Naive thymus-derived CD4-positive, alpha-beta T cell (primary cell): Measurements from ENCODE around the gene PDZD4. TPM values are rescaled to one million over a fixed set of nuclear protein-coding genes. Genes with fewer than 3 reads are reported as not detected.

Experiments used
- ATAC-seq: fragments of 150-1000 bp; cut with Tn5 transposase; 2 replicates; pipeline ENCODE4 v1.10.0; 2021; ENCODE audit warnings: mild to moderate bottlenecking, moderate library complexity
- CTCF ChIA-PET: fragments of 350-600 bp; sonication (Branson Sonifier 250); formaldehyde crosslinking; loops from one replicate; lab custom pipeline; 2021; ENCODE audit warnings: antibody characterized with exemption; lab: Charles Lee
- POLR2A ChIA-PET: fragments of 350-600 bp; sonication (Branson Sonifier 250); formaldehyde crosslinking; loops from one replicate; lab custom pipeline; 2021; ENCODE audit warnings: antibody characterized with exemption, inconsistent platforms; lab: Charles Lee
- DNase-seq, 9 donors: peaks; one replicate each; pipeline versions ENCODE4 v3.0.0 to v3.0.0-alpha.2; 2020 to 2022; ENCODE audit warnings: mixed read lengths in 1 of 9
- H3K27ac ChIP-seq: one replicate; pipeline ENCODE4 v1.7.0; 2013; ENCODE audit warnings: mild to moderate bottlenecking, low read depth, low read length, moderate library complexity
- H3K27me3 ChIP-seq, 2 donors: one replicate each; pipeline ENCODE4 v1.7.0; 2013; ENCODE audit warnings: low read length in 2 of 2, mild to moderate bottlenecking in 2 of 2, moderate library complexity in 2 of 2; ENCODE audit not compliant: control insufficient read depth in 2 of 2, insufficient read depth in 2 of 2
- H3K36me3 ChIP-seq, 3 experiments: 1 replicate in 2 of 3; 2 replicates in 1 of 3; pipeline ENCODE4 v1.7.0; 2013; ENCODE audit warnings: low read length in 3 of 3, mild to moderate bottlenecking in 3 of 3, moderate library complexity in 1 of 3; ENCODE audit not compliant: insufficient read depth in 3 of 3, control insufficient read depth in 2 of 3
- H3K4me1 ChIP-seq, 2 donors: one replicate each; pipeline ENCODE4 v1.7.0; 2013; ENCODE audit warnings: low read length in 2 of 2, mild to moderate bottlenecking in 2 of 2, moderate library complexity in 1 of 2; ENCODE audit not compliant: control insufficient read depth in 2 of 2, insufficient read depth in 2 of 2
- H3K4me3 ChIP-seq: 2 replicates; pipeline ENCODE4 v1.7.0; 2013; ENCODE audit warnings: mild to moderate bottlenecking, low read length
- H3K9me3 ChIP-seq, 3 experiments: 1 replicate in 2 of 3; 2 replicates in 1 of 3; pipeline ENCODE4 v1.7.0; 2013; ENCODE audit warnings: low read length in 3 of 3; ENCODE audit not compliant: control insufficient read depth in 2 of 3
- H3K27ac Mint-ChIP-seq, 9 donors: one replicate each; pipeline ENCODE4 v1.8.0; 2020 to 2022; ENCODE audit warnings: mixed read lengths in 9 of 9, mild to moderate bottlenecking in 8 of 9, moderate library complexity in 5 of 9, inconsistent platforms in 2 of 9
- H3K27me3 Mint-ChIP-seq, 5 donors: one replicate each; pipeline ENCODE4 v1.8.0; 2021 to 2022; ENCODE audit warnings: mixed read lengths in 5 of 5, mild to moderate bottlenecking in 1 of 5
- H3K36me3 Mint-ChIP-seq, 5 donors: one replicate each; pipeline ENCODE4 v1.8.0; 2020 to 2022; ENCODE audit warnings: mixed read lengths in 5 of 5, mild to moderate bottlenecking in 3 of 5, inconsistent platforms in 1 of 5
- H3K4me1 Mint-ChIP-seq, 7 donors: one replicate each; pipeline ENCODE4 v1.8.0; 2020 to 2022; ENCODE audit warnings: mixed read lengths in 7 of 7, mild to moderate bottlenecking in 3 of 7, inconsistent platforms in 1 of 7
- H3K4me3 Mint-ChIP-seq, 10 donors: one replicate each; pipeline ENCODE4 v1.8.0; 2020 to 2022; ENCODE audit warnings: mild to moderate bottlenecking in 10 of 10, mixed read lengths in 10 of 10, moderate library complexity in 6 of 10, inconsistent platforms in 2 of 10
- H3K9me3 Mint-ChIP-seq, 11 donors: one replicate each; pipeline ENCODE4 v1.8.0; 2020 to 2022; ENCODE audit warnings: mixed read lengths in 11 of 11, mild to moderate bottlenecking in 4 of 11, inconsistent platforms in 1 of 11, moderate library complexity in 1 of 11
- intact Hi-C, 2 donors: fragments of 100-400 bp; cut with micrococcal nuclease; formaldehyde crosslinking; loops; one replicate each; pipeline ENCODE4 v1.15.1; 2023
- polyA plus RNA-seq, 2 donors: library from polyadenylated mRNA; unstranded; fragments of 300-500 nt; fragmentation: Illumina TruSeq; gene quantifications; one replicate each; pipeline ENCODE4 v1.2.3, GENCODE V29; 2021
- total RNA-seq, 6 experiments: library from RNA in 5 of 6; stranded (reverse) in 5 of 6; gene quantifications; 1 replicate in 5 of 6; 2 replicates in 1 of 6; pipeline ENCODE4 v1.2.3 and lab custom pipeline; 2021 to 2026

The PDZD4 gene
- total and polyA plus RNA-seq, 7 experiments from 2014 or later = 0.07 to 29.0 (median 0.51) TPM

- no peak overlapping the region for H3K27ac ChIP-seq
- Mint-ChIP-seq H3K4me3 (no peak overlapping the region), H3K36me3 (peaks cover 0 to 3% (median 0%) of the 10 kb centered on the region in 5 donors), H3K27me3 (no peaks in the 10 kb centered on the region), H3K27ac (no peak overlapping the region), H3K9me3 (no peaks in the 10 kb centered on the region), H3K4me1 (peaks cover 0 to 8% (median 0%) of the 10 kb centered on the region in 7 donors)
- no peak for DNase-seq
- peaks cover 0 to 24% (median 0%) of the 10 kb centered on the region in 3 experiments for H3K36me3 ChIP-seq
- no peaks in the 10 kb centered on the region for H3K9me3 ChIP-seq
- ChIA-PET POLR2A (no interaction called here), CTCF (no interaction called here)
- no peaks in the 10 kb centered on the region for H3K27me3 ChIP-seq
- H3K4me1 ChIP-seq = no peaks in the 10 kb centered on the region
- H3K4me3 ChIP-seq = no peak overlapping the region
- ATAC-seq = no peak
- intact Hi-C loops = no loop called here
Observed at GRCh38 chrX:153801669-153802068, 28.7 kb downstream of the PDZD4 start.

- Mint-ChIP-seq H3K27ac (peak overlapping the region in 1 of 9 donors; percentile 43), H3K4me3 (no peak overlapping the region), H3K9me3 (no peaks in the 10 kb centered on the region), H3K27me3 (no peaks in the 10 kb centered on the region), H3K36me3 (peaks cover 0 to 3% (median 0%) of the 10 kb centered on the region in 5 donors), H3K4me1 (peaks cover 0 to 18% (median 7%) of the 10 kb centered on the region in 7 donors)
- H3K36me3 ChIP-seq = peaks cover 0 to 24% (median 0%) of the 10 kb centered on the region in 3 experiments
- no peaks in the 10 kb centered on the region for H3K4me1 ChIP-seq
- no peak for ATAC-seq
- CTCF ChIA-PET = no interaction called here
- DNase-seq = no peak
- POLR2A ChIA-PET = interaction anchor here (0.9 to 1.4 kb wide), 2 partner anchors 17 to 135 kb away, joined by 3 read pairs; no protein-coding TSS in a partner anchor
- no peak overlapping the region for H3K27ac ChIP-seq
- no peak overlapping the region for H3K4me3 ChIP-seq
- H3K27me3 ChIP-seq = no peaks in the 10 kb centered on the region
- intact Hi-C loops = no loop called here
- H3K9me3 ChIP-seq = no peaks in the 10 kb centered on the region
Observed at GRCh38 chrX:153800746-153801145, 29.6 kb downstream of the PDZD4 start.

- Histone ChIP-seq H3K4me1 (no peaks in the 10 kb centered on the region), H3K36me3 (peaks cover 0 to 24% (median 0%) of the 10 kb centered on the region in 3 experiments), H3K27me3 (no peaks in the 10 kb centered on the region), H3K27ac (no peak overlapping the region), H3K4me3 (no peak overlapping the region), H3K9me3 (no peaks in the 10 kb centered on the region)
- Mint-ChIP-seq H3K36me3 (peaks cover 0 to 3% (median 0%) of the 10 kb centered on the region in 5 donors), H3K27ac (no peak overlapping the region), H3K4me3 (no peak overlapping the region), H3K9me3 (no peaks in the 10 kb centered on the region), H3K4me1 (peaks cover 0 to 20% (median 9%) of the 10 kb centered on the region in 7 donors), H3K27me3 (no peaks in the 10 kb centered on the region)
- intact Hi-C loops = no loop called here
- ChIA-PET POLR2A (interaction anchor here (0.9 to 1.4 kb wide), 2 partner anchors 18 to 136 kb away, joined by 3 read pairs; no protein-coding TSS in a partner anchor), CTCF (no interaction called here)
- no peak for DNase-seq
- no peak for ATAC-seq
Observed at GRCh38 chrX:153800177-153800722, 30.1 kb downstream of the PDZD4 start.

GRCh38 chrX:153799326-153799725 lies 31.0 kb downstream of the PDZD4 start:
- Mint-ChIP-seq H3K27me3 (no peaks in the 10 kb centered on the region), H3K36me3 (peaks cover 0 to 3% (median 0%) of the 10 kb centered on the region in 5 donors), H3K4me3 (no peak overlapping the region), H3K9me3 (no peaks in the 10 kb centered on the region), H3K4me1 (peaks cover 0 to 20% (median 11%) of the 10 kb centered on the region in 7 donors), H3K27ac (no peak overlapping the region)
- no peak for DNase-seq
- no peak overlapping the region for H3K27ac ChIP-seq
- H3K4me1 ChIP-seq = no peaks in the 10 kb centered on the region
- ATAC-seq = no peak
- intact Hi-C loops = loop anchor here in 1 of 2 donors (10.0 kb wide), 1 partner anchor 575 kb away; the partner anchor contains the start of genes EMD and FLNA
- H3K27me3 ChIP-seq = no peaks in the 10 kb centered on the region
- H3K9me3 ChIP-seq = no peaks in the 10 kb centered on the region
- no peak overlapping the region for H3K4me3 ChIP-seq
- POLR2A ChIA-PET = interaction anchor here (1.4 kb wide), 1 partner anchor 137 kb away, joined by 3 read pairs; no protein-coding TSS in a partner anchor
- CTCF ChIA-PET = no interaction called here
- H3K36me3 ChIP-seq = peaks cover 0 to 24% (median 0%) of the 10 kb centered on the region in 3 experiments

GRCh38 chrX:153797415-153798015 lies 32.8 kb downstream of the PDZD4 start:
- no peak overlapping the region for H3K27ac Mint-ChIP-seq
- POLR2A ChIA-PET = no interaction called here
- Histone ChIP-seq H3K36me3 (peaks cover 0 to 29% (median 0%) of the 10 kb centered on the region in 3 experiments), H3K9me3 (no peaks in the 10 kb centered on the region), H3K4me3 (no peak overlapping the region), H3K4me1 (peaks cover 8 to 9% of the 10 kb centered on the region in 2 donors), H3K27me3 (no peaks in the 10 kb centered on the region), H3K27ac (no peak overlapping the region)
- ATAC-seq = no peak
- H3K9me3 Mint-ChIP-seq = peaks cover 0 to 2% (median 0%) of the 10 kb centered on the region in 11 donors
- peaks cover 0 to 29% (median 18%) of the 10 kb centered on the region in 7 donors for H3K4me1 Mint-ChIP-seq
- CTCF ChIA-PET = no interaction called here
- DNase-seq = no peak
- peak overlapping the region in 1 of 10 donors; percentile 87 for H3K4me3 Mint-ChIP-seq
- intact Hi-C loops = loop anchor here in 1 of 2 donors (10.0 kb wide), 1 partner anchor 577 kb away; the partner anchor contains the start of genes EMD and FLNA
- H3K36me3 Mint-ChIP-seq = peaks cover 0 to 6% (median 0%) of the 10 kb centered on the region in 5 donors
- H3K27me3 Mint-ChIP-seq = no peaks in the 10 kb centered on the region

GRCh38 chrX:153794897-153795816 lies 35.2 kb downstream of the PDZD4 start:
- ChIA-PET POLR2A (interaction anchor here (0.7 to 2.5 kb wide), 7 partner anchors 23 to 179 kb away, joined by 3 to 30 read pairs (median 4); partner anchors contain the start of genes ARHGAP4 and HCFC1), CTCF (interaction anchor here (1.0 kb wide), 1 partner anchor 227 kb away, joined by 3 read pairs; no protein-coding TSS in a partner anchor)
- no peaks in the 10 kb centered on the region for H3K27me3 ChIP-seq
- Mint-ChIP-seq H3K27me3 (no peaks in the 10 kb centered on the region), H3K4me1 (peaks cover 0 to 39% (median 25%) of the 10 kb centered on the region in 7 donors), H3K27ac (peak overlapping the region; percentile 41 to 94 (median 90)), H3K4me3 (peak overlapping the region; percentile 86 to 95 (median 92)), H3K9me3 (peaks cover 0 to 2% (median 0%) of the 10 kb centered on the region in 11 donors), H3K36me3 (peaks cover 0 to 6% (median 0%) of the 10 kb centered on the region in 5 donors)
- H3K36me3 ChIP-seq = peaks cover 0 to 30% (median 0%) of the 10 kb centered on the region in 3 experiments
- peaks cover 8 to 12% of the 10 kb centered on the region in 2 donors for H3K4me1 ChIP-seq
- peak overlapping the region; percentile 75 for H3K4me3 ChIP-seq
- intact Hi-C loops = loop anchor here (1.0 to 10.0 kb wide), 13 partner anchors 22 to 752 kb away; partner anchors contain the start of genes ABCD1 (in 2 of the 2), BCAP31 (in 2 of the 2), HAUS7 (in 2 of the 2) and CCNQ (in 1 of the 2)
- no peaks in the 10 kb centered on the region for H3K9me3 ChIP-seq
- peak overlapping the region; percentile 97 for H3K27ac ChIP-seq
- peak in 3 of 9 donors; percentile 9 to 26 (median 15) for DNase-seq
- no peak for ATAC-seq
